Measurements from ENCODE around the gene RBMX.
"Not testable (repeated sequence)": the region's sequence is repeated elsewhere in the genome, so short reads cannot be mapped to it uniquely, and the experiment has no call there.

RBMX gene
- 92.8 to 169 (median 120) reads per million in 17 experiments for total RNA-seq

DNA sequence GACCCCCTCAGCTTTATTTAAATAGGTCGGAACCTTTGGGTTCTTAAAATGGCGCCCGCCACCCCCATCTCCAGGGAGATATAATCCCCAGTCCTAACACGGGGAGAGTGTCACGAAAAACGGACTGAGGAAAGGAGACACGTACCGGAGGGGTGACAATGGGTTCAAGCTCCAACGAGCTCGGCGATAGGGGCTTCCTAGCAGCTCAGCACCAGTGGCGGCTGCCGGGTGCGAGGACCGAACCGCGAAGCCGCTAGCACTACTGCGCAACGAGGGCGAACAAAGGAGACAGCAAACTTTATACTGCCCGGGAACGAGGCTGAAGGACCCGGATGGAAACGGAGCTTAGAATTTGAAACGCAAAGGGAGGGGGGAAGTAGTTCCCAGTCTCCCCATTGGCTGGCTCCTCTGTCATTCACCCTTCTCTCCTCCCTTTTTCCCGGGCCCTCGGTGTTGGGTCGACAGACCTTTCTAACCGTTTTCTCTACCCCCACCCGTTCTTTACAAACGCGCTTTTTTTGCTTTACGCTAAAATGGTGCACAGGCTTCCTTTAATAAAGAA is at the start of gene RBMX:
RBMX (minus strand) TSS at position 274 of the 562 bp plus-strand sequence. CDS start 1,298 bp downstream, outside the sequence.
- peak; percentile 93 to 94 (median 93) for DNase-seq

DNA sequence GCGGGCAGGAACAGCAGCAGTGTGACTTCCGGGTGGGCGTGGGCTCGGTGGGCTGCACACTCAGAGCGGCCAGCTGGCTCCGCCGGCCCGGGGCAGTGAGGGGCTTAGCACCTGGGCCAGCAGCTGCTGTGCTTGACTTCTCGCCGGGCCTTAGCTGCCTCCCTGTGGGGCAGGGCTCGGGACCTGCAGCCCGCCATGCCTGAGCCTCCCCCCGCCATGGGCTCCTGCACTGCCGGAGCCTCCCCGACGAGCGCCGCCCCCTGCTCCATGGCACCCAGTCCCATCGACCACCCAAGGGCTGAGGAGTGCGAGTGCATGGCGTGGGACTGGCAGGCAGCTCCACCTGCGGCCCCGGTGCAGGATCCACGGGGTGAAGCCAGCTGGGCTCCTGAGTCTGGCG is 40.9 kb upstream of the RBMX start:
- not testable (repeated sequence) for DNase-seq

DNA sequence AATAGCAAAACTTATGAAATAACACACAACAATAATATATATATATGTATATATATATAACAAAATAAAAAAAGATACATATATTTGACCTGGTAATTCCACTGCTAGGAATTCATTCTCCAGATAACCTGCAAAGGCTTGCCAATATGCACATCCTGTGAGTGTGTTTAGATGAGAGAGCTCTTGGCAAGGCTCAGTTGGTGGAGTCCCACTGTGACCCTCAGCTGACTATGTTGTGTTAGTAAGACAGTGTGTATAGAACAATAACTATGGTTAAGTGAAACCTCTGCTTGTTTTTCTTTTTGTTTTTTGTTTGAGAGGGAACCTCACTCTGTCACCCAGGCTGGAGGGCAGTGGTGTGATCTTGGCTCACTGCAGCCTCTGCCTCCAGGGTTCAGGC is 39.5 kb upstream of the RBMX start:
- no peak for DNase-seq

- DNase-seq, result no peak
Measured at GRCh38 chrX:136916827-136917226, 36.3 kb upstream of the RBMX start.

DNA sequence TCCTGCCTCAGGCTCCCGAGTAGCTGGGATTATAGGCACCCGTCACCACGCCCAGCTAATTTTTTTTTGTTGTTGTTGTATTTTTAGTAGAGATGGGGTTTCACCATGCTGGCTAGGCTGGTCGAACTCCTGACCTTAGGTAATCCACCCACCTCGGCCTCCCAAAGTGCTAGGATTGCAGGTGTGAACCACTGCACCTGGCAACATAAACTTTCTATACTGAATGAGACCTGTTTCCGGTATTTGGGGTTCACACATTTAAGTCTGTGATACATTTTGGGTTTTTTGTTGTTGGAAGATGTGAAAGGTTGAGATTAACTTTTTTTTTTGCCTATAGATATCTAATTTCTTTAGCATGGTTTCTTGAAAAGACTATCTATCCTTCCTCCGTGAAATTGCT is 31.1 kb upstream of the RBMX start:
- not testable (repeated sequence) for DNase-seq

GRCh38 chrX:136911253-136911652 is 30.7 kb upstream of the RBMX start:
- DNase-seq, result no peak

GRCh38 chrX:136910565-136911035 is 30.1 kb upstream of the RBMX start:
- no peak for DNase-seq

GRCh38 chrX:136909706-136910564 is 29.4 kb upstream of the RBMX start:
- peak; percentile 73 to 84 (median 80) for DNase-seq

GRCh38 chrX:136909119-136909705 is 28.7 kb upstream of the RBMX start:
- peak; percentile 75 to 90 (median 82) for DNase-seq

- no peak for DNase-seq
Measured at GRCh38 chrX:136907621-136908020, 27.1 kb upstream of the RBMX start.

DNA sequence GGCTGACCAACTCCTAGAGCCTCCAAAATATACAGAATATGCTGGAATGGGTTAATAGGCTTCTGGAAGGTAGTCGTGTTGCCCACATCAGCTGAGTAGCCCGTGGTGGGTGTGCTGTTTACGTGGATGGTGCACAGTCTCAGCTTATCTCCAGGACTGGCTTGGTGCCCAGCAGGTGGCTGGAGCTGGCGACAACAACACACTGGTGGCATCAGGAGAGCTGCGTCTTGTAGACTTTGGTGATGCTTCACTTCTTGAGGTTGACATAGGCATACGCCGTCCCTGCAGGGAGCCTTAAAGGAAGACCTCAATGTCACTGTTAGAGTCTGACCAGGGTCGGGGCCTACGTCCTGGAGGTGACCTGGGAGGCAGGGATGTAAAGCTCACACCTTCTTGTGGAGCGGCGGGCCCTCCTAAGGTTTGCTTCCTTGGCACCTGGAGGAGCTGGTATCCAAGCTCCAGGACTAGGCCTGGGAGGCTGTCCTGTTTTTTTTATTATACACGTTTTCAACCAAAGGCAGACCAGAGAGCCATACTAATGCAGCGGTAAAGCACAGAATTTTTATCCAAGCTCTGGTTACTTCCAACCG is 26.5 kb upstream of the RBMX start:
- no peak for DNase-seq

DNA sequence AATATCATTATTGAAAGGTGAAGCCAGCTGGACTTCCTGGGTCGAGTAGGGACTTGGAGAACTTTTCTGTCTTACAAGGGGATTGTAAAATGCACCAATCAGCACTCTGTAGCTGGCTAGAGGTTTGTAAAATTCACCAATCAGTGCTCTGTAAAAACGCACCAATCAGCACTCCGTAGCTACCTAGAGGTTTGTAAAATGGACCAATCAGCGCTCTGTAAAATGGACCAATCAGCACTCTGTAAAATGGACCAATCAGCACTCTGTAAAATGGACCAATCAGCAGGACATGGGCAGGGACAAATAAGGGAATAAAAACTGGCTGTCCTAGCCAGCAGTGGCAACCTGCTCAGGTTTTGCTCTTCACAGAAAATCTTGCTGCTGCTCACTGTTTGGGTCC is 23.5 kb upstream of the RBMX start:
- not testable (repeated sequence) for DNase-seq

DNA sequence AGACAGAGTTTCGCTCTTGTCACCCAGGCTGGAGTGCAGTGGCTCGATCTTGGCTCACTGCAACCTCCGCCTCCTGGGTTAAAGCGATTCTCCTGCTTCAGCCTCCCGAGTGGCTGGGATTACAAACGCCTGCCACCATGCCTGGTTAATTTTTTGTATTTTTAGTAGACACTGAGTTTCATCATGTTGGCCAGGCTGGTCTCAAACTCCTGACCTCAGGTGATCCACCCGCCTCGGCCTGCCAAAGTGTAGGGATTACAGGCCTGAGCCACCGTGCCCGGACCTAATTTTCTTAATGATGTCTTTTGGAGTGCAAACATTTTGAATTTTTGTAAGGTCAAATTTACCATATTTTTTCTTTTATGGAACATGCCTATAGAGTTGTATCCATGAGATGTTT is 19.5 kb upstream of the RBMX start:
- DNase-seq, result not testable (repeated sequence)

DNA sequence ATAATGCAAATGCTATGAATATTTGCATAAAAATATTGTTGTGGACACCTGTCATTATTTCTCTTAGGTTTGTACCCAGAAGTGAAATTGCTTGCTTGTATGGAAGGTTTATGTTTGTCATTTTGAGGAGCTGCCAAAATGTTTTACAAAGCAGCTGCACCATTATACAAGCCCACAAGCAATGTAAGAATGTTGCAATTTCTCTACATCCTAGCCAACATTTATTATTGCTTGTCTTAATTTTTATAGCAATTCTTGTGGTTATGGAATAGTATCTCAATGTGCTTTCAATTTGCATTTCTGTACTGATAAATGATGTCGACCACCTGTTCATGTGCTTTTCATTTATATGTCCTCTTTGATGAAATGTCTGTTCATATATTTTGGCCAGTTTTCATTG is 18.7 kb upstream of the RBMX start:
- DNase-seq, result no peak

DNA sequence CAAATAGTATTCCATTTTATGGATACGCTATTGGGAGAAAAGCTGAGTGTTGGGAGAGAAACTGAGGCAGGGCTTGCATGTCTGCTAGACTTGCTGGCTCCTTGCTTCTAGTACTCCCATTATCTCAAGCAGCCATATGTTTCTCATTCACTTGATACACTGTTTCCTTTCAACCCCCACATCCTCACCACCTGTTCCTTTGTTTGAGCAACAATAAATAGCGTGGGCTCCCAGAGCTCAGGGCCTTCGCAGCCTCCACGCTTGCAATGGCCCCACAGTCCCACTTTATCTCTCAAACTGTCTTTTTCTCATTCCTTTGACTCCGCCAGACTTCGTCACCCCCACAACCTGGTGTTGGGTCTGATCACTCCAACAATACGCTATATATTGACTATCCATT is 18.2 kb upstream of the RBMX start:
- not testable (repeated sequence) for DNase-seq

DNA sequence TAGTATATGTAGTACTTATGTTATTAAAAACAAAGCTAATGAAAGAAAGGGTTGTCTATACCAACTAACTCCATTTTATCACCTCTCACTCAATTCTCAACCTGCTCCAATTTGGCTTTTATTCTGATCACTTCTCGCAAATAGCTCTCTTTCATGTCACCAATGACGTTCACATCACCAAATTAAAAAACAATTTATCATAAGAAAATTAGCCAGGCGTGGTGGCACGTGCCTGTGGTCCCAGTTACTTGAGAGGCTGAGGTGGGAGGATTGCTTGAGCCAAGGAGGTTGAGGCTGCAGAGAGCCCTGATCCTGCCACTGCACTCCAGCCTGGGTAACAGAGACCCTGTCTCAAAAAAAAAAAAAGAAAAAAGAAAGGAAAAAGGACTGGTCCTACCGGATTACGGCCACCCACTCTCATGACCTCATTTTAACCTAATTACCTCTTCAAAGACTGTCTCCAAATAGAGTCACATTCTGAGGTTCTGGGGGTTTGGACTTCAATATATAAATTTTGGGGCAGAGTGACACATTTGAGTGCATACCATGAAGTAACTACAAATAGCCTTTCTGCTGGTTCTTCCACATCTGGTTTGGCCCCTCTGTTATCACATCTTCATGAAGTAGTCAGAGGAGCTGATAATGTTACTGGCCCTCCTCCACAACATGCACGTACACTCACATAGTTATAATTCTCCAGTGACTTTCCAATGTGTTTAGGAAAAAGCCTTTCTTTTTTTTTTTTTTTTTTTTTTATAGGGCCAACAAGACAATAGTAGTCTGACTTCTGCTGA is 15.8 kb upstream of the RBMX start:
- no peak for DNase-seq

- DNase-seq, result no peak
Measured at GRCh38 chrX:136892412-136892811, 11.9 kb upstream of the RBMX start.

- not testable (repeated sequence) for DNase-seq
Measured at GRCh38 chrX:136890596-136890995, 10.1 kb upstream of the RBMX start.

DNA sequence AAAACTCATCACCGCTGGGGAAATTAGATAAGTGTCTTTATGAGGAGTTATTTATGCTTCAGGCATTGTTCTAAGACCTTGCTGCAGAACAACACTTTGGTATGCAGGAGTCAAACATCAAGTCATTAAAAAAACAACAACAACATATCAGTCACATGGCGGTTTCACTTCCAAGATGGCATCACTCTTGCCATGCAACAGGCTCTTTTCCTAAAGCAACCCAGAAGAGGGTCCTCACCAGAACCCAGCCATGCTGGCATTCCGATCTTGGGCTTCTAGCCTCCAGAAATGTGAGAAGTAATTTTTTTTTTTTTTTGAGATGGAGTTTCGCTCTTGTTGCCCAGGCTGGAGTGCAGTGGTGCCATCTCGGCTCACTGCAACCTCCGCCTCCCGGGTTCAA is 8.7 kb upstream of the RBMX start:
- DNase-seq, result no peak

DNA sequence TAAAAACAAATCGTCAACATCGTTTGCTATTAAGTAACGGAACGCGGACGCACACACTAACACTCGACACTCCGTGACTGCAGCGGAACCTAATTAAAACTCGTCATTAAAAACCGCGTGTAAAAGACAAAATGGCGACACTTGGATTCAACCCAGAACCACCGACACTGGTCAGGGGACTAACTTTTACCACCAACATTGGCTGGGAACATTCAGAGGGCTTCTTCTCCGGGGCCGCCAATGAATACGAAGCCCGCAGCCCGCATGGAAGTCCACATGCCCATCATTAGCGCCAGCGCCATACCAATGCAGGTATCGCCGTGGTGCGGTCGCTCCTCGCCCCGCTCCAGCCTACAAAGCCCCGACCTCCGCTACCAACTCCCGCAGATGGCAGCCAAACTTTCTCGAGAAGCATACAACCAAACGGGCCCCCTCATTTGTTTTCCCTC is 498 bp downstream of the RBMX start:
- peak; percentile 31 to 54 (median 44) for DNase-seq

GRCh38 chrX:136879001-136879687 is 1.4 kb downstream of the RBMX start:
- DNase-seq, result peak in 2 of 4 experiments; percentile 19 to 28

- DNase-seq, result no peak
Measured at GRCh38 chrX:136878423-136878822, 2.1 kb downstream of the RBMX start.
